GM23248 (cell line): ENCODE data around the gene ARHGAP24. TPM values are rescaled to one million over a fixed set of nuclear protein-coding genes. Genes with fewer than 3 reads are reported as not detected.

Experiments
- DNase-seq: peaks from one replicate; pipeline ENCODE4 v3.0.0-alpha.2; 2015
- H2AFZ ChIP-seq: fragments of 200-600 bp; sonication (generic); 2 replicates; pipeline ENCODE4 v1.6.1; 2016; ENCODE audit warnings: antibody characterized with exemption
- H3F3A ChIP-seq: fragments of 200-600 bp; sonication (generic); 2 replicates; pipeline ENCODE4 v1.6.1; 2016; ENCODE audit warnings: mild to moderate bottlenecking, antibody characterized with exemption, mixed run types; ENCODE audit not compliant: insufficient read depth
- H3K27ac ChIP-seq: fragments of 200-600 bp; sonication (generic); 2 replicates; pipeline ENCODE4 v1.5.1; 2016; ENCODE audit warnings: mild to moderate bottlenecking
- H3K27me3 ChIP-seq: fragments of 200-600 bp; sonication (generic); replicated peaks from 2 replicates; pipeline ENCODE4 v1.6.1; 2016; ENCODE audit warnings: mild to moderate bottlenecking; ENCODE audit not compliant: insufficient read depth
- H3K36me3 ChIP-seq: fragments of 200-600 bp; sonication (generic); 2 replicates; pipeline ENCODE4 v1.6.1; 2016; ENCODE audit warnings: low read depth, mild to moderate bottlenecking
- H3K4me1 ChIP-seq: fragments of 200-600 bp; sonication (generic); 2 replicates; pipeline ENCODE4 v1.6.1; 2016; ENCODE audit warnings: mild to moderate bottlenecking; ENCODE audit not compliant: insufficient read depth
- H3K4me2 ChIP-seq: fragments of 200-600 bp; sonication (generic); one replicate; pipeline ENCODE4 v1.6.1; 2016; ENCODE audit warnings: mild to moderate bottlenecking; ENCODE audit not compliant: unreplicated experiment
- H3K4me3 ChIP-seq: fragments of 200-600 bp; sonication (generic); 2 replicates; pipeline ENCODE4 v1.5.1; 2016; ENCODE audit warnings: mild to moderate bottlenecking
- H3K79me2 ChIP-seq: fragments of 200-600 bp; sonication (generic); 2 replicates; pipeline ENCODE4 v1.6.1; 2016; ENCODE audit warnings: mild to moderate bottlenecking; ENCODE audit not compliant: insufficient read depth
- H3K9ac ChIP-seq: fragments of 200-600 bp; sonication (generic); 2 replicates; pipeline ENCODE4 v1.6.1; 2016; ENCODE audit warnings: mild to moderate bottlenecking
- H3K9me2 ChIP-seq: fragments of 200-600 bp; sonication (generic); 2 replicates; pipeline ENCODE4 v1.6.1; 2016; ENCODE audit warnings: mixed run types, mild to moderate bottlenecking, moderate library complexity; ENCODE audit not compliant: insufficient read depth
- H3K9me3 ChIP-seq: fragments of 200-600 bp; sonication (generic); one replicate; pipeline ENCODE4 v1.6.1; 2017; ENCODE audit warnings: low read depth
- H4K20me1 ChIP-seq: fragments of 200-600 bp; sonication (generic); 2 replicates; pipeline ENCODE4 v1.6.0; 2016; ENCODE audit not compliant: insufficient read depth
- EZH2 ChIP-seq: fragments of 200-600 bp; sonication (generic); IDR thresholded peaks from 2 replicates; pipeline ENCODE4 v1.6.1; 2018; ENCODE audit warnings: antibody characterized with exemption, mild to moderate bottlenecking; ENCODE audit not compliant: insufficient read depth, poor library complexity, severe bottlenecking
- EZH2phosphoT487 ChIP-seq: fragments of 200-600 bp; sonication (generic); IDR thresholded peaks from 2 replicates; pipeline ENCODE4 v1.6.1; 2018; ENCODE audit warnings: antibody characterized with exemption, moderate library complexity, mild to moderate bottlenecking, low read depth; ENCODE audit not compliant: insufficient read depth
- WGBS, 2 experiments: methylation state at CpG; one replicate each; pipeline ENCODE4 v1.1.6; 2015 to 2017; ENCODE audit warnings: low lambda C conversion rate in 2 of 2, low coverage in 1 of 2; ENCODE audit errors: missing lambda C conversion rate in 2 of 2; 5-methylcytosine and 5-hydroxymethylcytosine counted together
- in situ Hi-C: fragments of 300-500 bp; cut with MboI; formaldehyde crosslinking; loops from 2 replicates; pipeline ENCODE4 v1.15.0; 2020
- polyA plus RNA-seq: library from polyadenylated mRNA; unstranded; fragments of >200 nt; fragmentation: Nextera tagmentation; extraction: Ambion mirVana; gene quantifications from 2 replicates; pipeline ENCODE4 v1.2.1, GENCODE V29; 2016
- total RNA-seq: library from RNA; depleted of rRNA; stranded (reverse); fragments of >200 nt; shearing (Covaris generic); gene quantifications from 2 replicates; pipeline ENCODE4 v1.2.3, GENCODE V29; 2014

ARHGAP24 gene
- total and polyA plus RNA-seq, 2 experiments from 2014 or later, result 24.1 to 31.6 TPM

GRCh38 chr4:85759388-85759787 lies 284.4 kb downstream of the ARHGAP24 start:
- Histone ChIP-seq H4K20me1 (no peaks in the 10 kb centered on the region), H3K27ac (no peak overlapping the region), H3F3A (peaks cover 25% of the 10 kb centered on the region), H3K4me1 (peaks cover 50% of the 10 kb centered on the region), H2AFZ (no peak overlapping the region), H3K9me3 (no peaks in the 10 kb centered on the region), H3K36me3 (no peaks in the 10 kb centered on the region), H3K79me2 (0 out of 2 replicates have a peak, but pooled peaks cover 5% of the 10 kb centered on the region), H3K9ac (no peak overlapping the region), H3K9me2 (no peaks in the 10 kb centered on the region), H3K27me3 (no peaks in the 10 kb centered on the region), H3K4me3 (no peak overlapping the region), H3K4me2 (no peak overlapping the region)
- DNase-seq, result no peak
- TF ChIP-seq EZH2 (no peak), EZH2phosphoT487 (no peak)
- in situ Hi-C loops, result no loop called here
- 95 to 98% methylated on average over 3 of the region's 3 CpGs for WGBS, 2 experiments

GRCh38 chr4:85760511-85760910 lies 285.6 kb downstream of the ARHGAP24 start:
- H3K4me3 ChIP-seq, result no peak overlapping the region
- WGBS, 2 experiments, result 21 to 23% methylated on average over 4 of the region's 4 CpGs
- H2AFZ ChIP-seq, result no peak overlapping the region
- H3K27ac ChIP-seq, result peak overlapping the region; percentile 4; the same call in 1 of the 2 replicates
- H4K20me1 ChIP-seq, result no peaks in the 10 kb centered on the region
- peaks cover 25% of the 10 kb centered on the region for H3F3A ChIP-seq
- no peaks in the 10 kb centered on the region for H3K27me3 ChIP-seq
- in situ Hi-C loops, result loop anchor here (10.0 kb wide), 1 partner anchor 284 kb away; no protein-coding TSS in a partner anchor
- H3K4me1 ChIP-seq, result peaks cover 50% of the 10 kb centered on the region
- no peaks in the 10 kb centered on the region for H3K9me3 ChIP-seq
- DNase-seq, result no peak
- H3K79me2 ChIP-seq, result 0 out of 2 replicates have a peak, but pooled peaks cover 5% of the 10 kb centered on the region
- H3K36me3 ChIP-seq, result no peaks in the 10 kb centered on the region
- no peaks in the 10 kb centered on the region for H3K9me2 ChIP-seq
- H3K4me2 ChIP-seq, result peak overlapping the region; percentile 13
- no peak for TF ChIP-seq EZH2
- no peak for TF ChIP-seq EZH2phosphoT487
- no peak overlapping the region for H3K9ac ChIP-seq

GRCh38 chr4:85761803-85762528 lies 287.0 kb downstream of the ARHGAP24 start:
- 33 to 34% methylated on average over 7 of the region's 7 CpGs for WGBS, 2 experiments
- peak overlapping the region; percentile 71 for H3K9ac ChIP-seq

GRCh38 chr4:85762529-85762871 lies 287.6 kb downstream of the ARHGAP24 start:
- in situ Hi-C loops, result loop anchor here (10.0 kb wide), 1 partner anchor 282 kb away; no protein-coding TSS in a partner anchor

More at GRCh38 chr4:85761803-85762528, 287.0 kb downstream of the ARHGAP24 start:
- Histone ChIP-seq H3F3A (peaks cover 25% of the 10 kb centered on the region), H3K4me2 (peak overlapping the region; percentile 96), H3K4me1 (peaks cover 50% of the 10 kb centered on the region), H3K27me3 (no peaks in the 10 kb centered on the region), H3K9me3 (no peaks in the 10 kb centered on the region), H3K36me3 (no peaks in the 10 kb centered on the region), H2AFZ (peak overlapping the region; percentile 33), H3K4me3 (peak overlapping the region; percentile 63), H3K27ac (peak overlapping the region; percentile 88), H3K9me2 (no peaks in the 10 kb centered on the region; the same call in 1 of the 2 replicates), H4K20me1 (no peaks in the 10 kb centered on the region), H3K79me2 (0 out of 2 replicates have a peak, but pooled peaks cover 5% of the 10 kb centered on the region)
- peak; percentile 59 for DNase-seq
- TF ChIP-seq EZH2, result no peak
- TF ChIP-seq EZH2phosphoT487, result no peak
- in situ Hi-C loops, result loop anchor here (10.0 kb wide), 1 partner anchor 283 kb away; no protein-coding TSS in a partner anchor

More at GRCh38 chr4:85762529-85762871, 287.6 kb downstream of the ARHGAP24 start:
- Histone ChIP-seq H3K4me3 (peak overlapping the region; percentile 63), H3K79me2 (0 out of 2 replicates have a peak, but pooled peaks cover 5% of the 10 kb centered on the region), H3K36me3 (no peaks in the 10 kb centered on the region), H3K27ac (peak overlapping the region; percentile 88), H3F3A (peaks cover 25% of the 10 kb centered on the region), H3K9ac (peak overlapping the region; percentile 71), H3K27me3 (no peaks in the 10 kb centered on the region), H3K9me2 (no peaks in the 10 kb centered on the region; the same call in 1 of the 2 replicates), H3K9me3 (no peaks in the 10 kb centered on the region), H3K4me2 (peak overlapping the region; percentile 96), H3K4me1 (peaks cover 50% of the 10 kb centered on the region), H2AFZ (peak overlapping the region; percentile 33), H4K20me1 (no peaks in the 10 kb centered on the region)
- 0% methylated on average over 2 of the region's 2 CpGs for WGBS, 2 experiments
- peak; percentile 96 for DNase-seq
- TF ChIP-seq EZH2, result no peak
- TF ChIP-seq EZH2phosphoT487, result no peak
